ENCODE results near the gene GRPEL2.

The GRPEL2 gene, protein sequence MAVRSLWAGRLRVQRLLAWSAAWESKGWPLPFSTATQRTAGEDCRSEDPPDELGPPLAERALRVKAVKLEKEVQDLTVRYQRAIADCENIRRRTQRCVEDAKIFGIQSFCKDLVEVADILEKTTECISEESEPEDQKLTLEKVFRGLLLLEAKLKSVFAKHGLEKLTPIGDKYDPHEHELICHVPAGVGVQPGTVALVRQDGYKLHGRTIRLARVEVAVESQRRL

DNA sequence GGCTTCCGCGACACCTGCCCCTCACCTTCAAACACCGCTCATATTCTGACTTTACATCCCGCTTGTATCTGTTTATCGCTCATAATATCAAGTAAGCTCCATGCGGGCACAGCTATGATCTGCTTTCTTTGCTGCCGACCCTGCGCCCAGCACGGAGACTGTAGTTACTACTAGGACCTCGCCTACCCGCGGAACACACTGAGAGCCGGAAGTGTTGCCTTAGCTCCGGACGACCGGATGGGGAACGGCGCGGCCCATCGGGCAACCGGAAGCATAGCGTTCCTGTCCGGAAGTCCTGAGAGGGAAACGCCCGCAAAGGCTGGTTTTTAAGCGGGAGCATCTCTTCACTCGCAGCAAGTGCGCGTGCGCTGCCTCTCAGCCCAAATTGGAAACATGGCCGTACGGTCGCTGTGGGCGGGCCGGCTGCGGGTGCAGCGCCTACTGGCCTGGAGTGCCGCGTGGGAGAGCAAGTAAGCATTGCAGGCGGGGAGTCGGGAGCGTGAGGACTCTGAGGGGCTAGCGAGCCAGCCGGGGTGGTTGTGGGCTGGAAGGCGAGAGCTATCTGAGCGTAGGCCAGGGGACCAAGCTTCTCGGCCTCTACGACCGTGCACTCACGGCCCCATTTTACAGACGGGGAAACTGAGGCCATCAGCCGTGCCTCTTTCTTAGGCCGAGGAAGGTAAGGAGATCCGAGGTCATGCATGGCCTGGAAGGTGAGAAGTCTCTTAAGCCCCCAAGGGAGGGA, at the start of gene GRPEL2:
Gene GRPEL2 (plus strand): TSS at position 353 of the 745 bp plus-strand sequence. CDS start 41 bp downstream, at position 394.
- Histone ChIP-seq H3K9me3 (ENCODE audit: severe bottlenecking) (no peaks in the 10 kb centered on the region), H3K4me3 (ENCODE audit: severe bottlenecking) (peak within 1 kb of the TSS; percentile 78), H3K36me3 (ENCODE audit: low read depth) (peaks cover 39% of the 10 kb centered on the region), H3K27me3 (ENCODE audit: insufficient read depth, poor library complexity, severe bottlenecking) (no peaks in the 10 kb centered on the region), H3K27ac (ENCODE audit: poor library complexity, severe bottlenecking) (peak within 1 kb of the TSS; percentile 40), H3K4me1 (ENCODE audit: insufficient read depth, poor library complexity, severe bottlenecking) (peaks cover 15% of the 10 kb centered on the region)
- ATAC-seq (ENCODE audit: low read depth) (peak; percentile 97), DNase-seq (ENCODE audit: low spot score) (peak; percentile 99)
- TF ChIP-seq, protein P1, sequence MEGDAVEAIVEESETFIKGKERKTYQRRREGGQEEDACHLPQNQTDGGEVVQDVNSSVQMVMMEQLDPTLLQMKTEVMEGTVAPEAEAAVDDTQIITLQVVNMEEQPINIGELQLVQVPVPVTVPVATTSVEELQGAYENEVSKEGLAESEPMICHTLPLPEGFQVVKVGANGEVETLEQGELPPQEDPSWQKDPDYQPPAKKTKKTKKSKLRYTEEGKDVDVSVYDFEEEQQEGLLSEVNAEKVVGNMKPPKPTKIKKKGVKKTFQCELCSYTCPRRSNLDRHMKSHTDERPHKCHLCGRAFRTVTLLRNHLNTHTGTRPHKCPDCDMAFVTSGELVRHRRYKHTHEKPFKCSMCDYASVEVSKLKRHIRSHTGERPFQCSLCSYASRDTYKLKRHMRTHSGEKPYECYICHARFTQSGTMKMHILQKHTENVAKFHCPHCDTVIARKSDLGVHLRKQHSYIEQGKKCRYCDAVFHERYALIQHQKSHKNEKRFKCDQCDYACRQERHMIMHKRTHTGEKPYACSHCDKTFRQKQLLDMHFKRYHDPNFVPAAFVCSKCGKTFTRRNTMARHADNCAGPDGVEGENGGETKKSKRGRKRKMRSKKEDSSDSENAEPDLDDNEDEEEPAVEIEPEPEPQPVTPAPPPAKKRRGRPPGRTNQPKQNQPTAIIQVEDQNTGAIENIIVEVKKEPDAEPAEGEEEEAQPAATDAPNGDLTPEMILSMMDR (IDR thresholded peaks at IDR 0.05; ENCODE audit: poor library complexity, severe bottlenecking): no peak

DNA sequence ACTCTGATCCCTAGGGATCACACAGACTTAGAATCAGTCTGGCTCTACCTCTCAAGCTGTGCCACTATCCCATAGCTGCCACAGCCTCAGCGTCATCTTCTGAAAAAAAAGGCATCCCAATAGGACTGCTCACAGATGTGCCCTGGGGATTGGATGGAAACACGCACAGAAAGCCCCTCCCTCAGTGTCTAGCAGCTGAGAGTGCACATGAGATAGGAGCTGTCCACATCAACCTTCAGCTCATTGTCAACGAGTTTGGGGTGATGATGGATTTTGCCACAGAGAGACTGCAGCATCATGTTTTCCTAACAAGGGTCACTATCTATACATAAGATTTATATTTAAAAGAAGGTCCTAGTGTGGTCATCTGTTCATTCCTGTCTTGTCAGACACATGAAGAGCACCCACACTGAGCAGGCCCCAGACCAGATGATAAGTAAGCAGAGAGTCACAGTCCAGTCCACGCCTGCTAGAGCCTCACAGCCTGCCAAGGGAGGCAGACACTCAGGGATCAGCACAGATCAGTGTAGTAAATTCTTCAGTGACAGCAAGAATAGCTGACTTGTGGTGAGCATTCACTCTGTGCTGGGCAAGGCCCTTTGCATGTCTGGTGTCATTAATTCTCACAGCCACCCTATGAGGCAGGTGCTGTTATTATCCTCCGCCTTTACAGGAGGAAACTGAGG, 47.8 kb upstream of the GRPEL2 start:
- ATAC-seq (ENCODE audit: low read depth): no peak
- Histone ChIP-seq H3K27me3 (ENCODE audit: insufficient read depth, poor library complexity, severe bottlenecking) (no peaks in the 10 kb centered on the region), H3K36me3 (ENCODE audit: low read depth) (0 out of 2 replicates have a peak, but pooled peaks cover 10% of the 10 kb centered on the region), H3K4me3 (ENCODE audit: severe bottlenecking) (no peak overlapping the region), H3K4me1 (ENCODE audit: insufficient read depth, poor library complexity, severe bottlenecking) (peaks cover 15% of the 10 kb centered on the region), H3K9me3 (ENCODE audit: severe bottlenecking) (no peaks in the 10 kb centered on the region), H3K27ac (ENCODE audit: poor library complexity, severe bottlenecking) (peak overlapping the region; percentile 48)
- DNase-seq (ENCODE audit: low spot score): no peak
- TF ChIP-seq, protein P1 (IDR thresholded peaks at IDR 0.05; ENCODE audit: poor library complexity, severe bottlenecking): no peak

DNA sequence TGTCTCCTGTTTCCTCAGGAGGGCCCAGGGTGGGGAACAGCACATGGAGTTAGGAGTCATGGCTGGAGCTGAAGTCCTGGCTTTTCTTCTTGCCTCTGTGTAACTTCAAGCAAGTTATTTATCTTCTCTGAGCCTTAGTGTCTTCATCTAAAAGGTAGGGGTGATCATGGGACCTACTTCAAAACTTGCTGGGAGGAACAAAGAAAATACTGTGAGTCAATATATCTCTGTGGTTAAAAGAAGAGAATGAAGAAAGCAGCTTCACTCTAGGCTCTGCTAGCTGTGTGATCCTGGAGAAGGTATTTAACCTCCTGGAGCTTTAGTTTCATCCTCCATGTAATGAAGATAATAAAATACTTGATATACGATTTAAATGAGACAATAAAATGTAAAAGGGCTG, 47.1 kb upstream of the GRPEL2 start:
- TF ChIP-seq, protein P1 (IDR thresholded peaks at IDR 0.05; ENCODE audit: poor library complexity, severe bottlenecking): no peak
- no peaks in the 10 kb centered on the region for H3K27me3 ChIP-seq (ENCODE audit: insufficient read depth, poor library complexity, severe bottlenecking)
- H3K9me3 ChIP-seq (ENCODE audit: severe bottlenecking): no peaks in the 10 kb centered on the region
- ATAC-seq (ENCODE audit: low read depth): no peak
- H3K36me3 ChIP-seq (ENCODE audit: low read depth): 0 out of 2 replicates have a peak, but pooled peaks cover 14% of the 10 kb centered on the region
- no peak overlapping the region for H3K4me3 ChIP-seq (ENCODE audit: severe bottlenecking)
- no peak overlapping the region for H3K27ac ChIP-seq (ENCODE audit: poor library complexity, severe bottlenecking)
- peaks cover 15% of the 10 kb centered on the region for H3K4me1 ChIP-seq (ENCODE audit: insufficient read depth, poor library complexity, severe bottlenecking)
- no peak for DNase-seq (ENCODE audit: low spot score)

DNA sequence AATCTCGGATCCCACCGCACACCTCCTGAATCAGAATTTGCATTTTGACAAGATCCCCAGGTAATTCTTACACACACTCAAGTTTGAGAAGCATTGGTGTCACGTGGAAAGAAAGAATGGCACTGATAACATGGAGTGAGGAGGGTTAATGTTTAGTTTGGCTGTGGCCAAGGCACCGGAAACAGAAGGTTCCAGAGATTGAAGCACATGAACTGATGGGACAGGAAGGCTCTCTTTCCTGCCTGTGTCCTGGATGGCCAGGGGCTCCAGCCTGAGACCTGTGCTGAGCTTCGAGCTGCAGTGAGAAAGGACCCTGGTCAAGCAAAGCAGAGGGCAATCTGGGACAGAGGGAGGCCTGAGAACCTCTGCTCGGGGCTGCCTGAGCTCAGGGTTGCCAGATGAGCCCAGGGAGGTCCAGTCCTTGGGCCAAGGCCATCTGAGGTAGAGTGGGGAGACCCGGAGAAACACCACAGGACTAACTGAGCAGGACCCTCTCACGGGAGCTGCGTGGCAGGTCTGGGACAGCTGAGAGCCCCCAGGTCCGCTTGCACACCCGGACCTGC, 46.4 kb upstream of the GRPEL2 start:
- H3K4me1 ChIP-seq (ENCODE audit: insufficient read depth, poor library complexity, severe bottlenecking): peaks cover 15% of the 10 kb centered on the region
- H3K36me3 ChIP-seq (ENCODE audit: low read depth): 0 out of 2 replicates have a peak, but pooled peaks cover 14% of the 10 kb centered on the region
- H3K27me3 ChIP-seq (ENCODE audit: insufficient read depth, poor library complexity, severe bottlenecking): no peaks in the 10 kb centered on the region
- TF ChIP-seq, protein P1 (IDR thresholded peaks at IDR 0.05; ENCODE audit: poor library complexity, severe bottlenecking): no peak
- no peak overlapping the region for H3K4me3 ChIP-seq (ENCODE audit: severe bottlenecking)
- DNase-seq (ENCODE audit: low spot score) (no peak), ATAC-seq (ENCODE audit: low read depth) (no peak)
- H3K27ac ChIP-seq (ENCODE audit: poor library complexity, severe bottlenecking): no peak overlapping the region
- no peaks in the 10 kb centered on the region for H3K9me3 ChIP-seq (ENCODE audit: severe bottlenecking)

All from RWPE2 (cell line).